Suprapubic skin (tissue), 4 donors: ENCODE measurements around the gene TFG.

Source experiments
- CTCF ChIP-seq, 2 donors: fragments of 200-600 bp in 1 of 2; fragments of 450-650 bp in 1 of 2; sonication (generic) in 1 of 2; IDR thresholded peaks; one replicate each; pipeline ENCODE4 v1.5.1; 2016 to 2019; ENCODE audit warnings: antibody characterized with exemption in 2 of 2, mild to moderate bottlenecking in 1 of 2, moderate library complexity in 1 of 2
- EP300 ChIP-seq: sonication (generic); formaldehyde crosslinking; IDR thresholded peaks from one replicate; pipeline ENCODE4 v1.6.1; 2017; ENCODE audit warnings: antibody characterized with exemption
- POLR2AphosphoS5 ChIP-seq, 3 donors: sonication (generic); formaldehyde crosslinking; IDR thresholded peaks; one replicate each; pipeline ENCODE4 v1.6.1; 2017; ENCODE audit warnings: antibody characterized with exemption in 3 of 3

GRCh38 chr3:100796556-100796955, 87.3 kb downstream of the TFG start:
- TF ChIP-seq EP300 = no peak
- TF ChIP-seq CTCF (IDR thresholded peaks at IDR 0.05) = no peak
- TF ChIP-seq POLR2AphosphoS5 (IDR thresholded peaks at IDR 0.05) = no peak
